ENCODE results near the gene NRXN3.

Gene NRXN3

GRCh38 chr14:78202976-78203375 lies 32.8 kb downstream of the NRXN3 start:
- Histone ChIP-seq H3K27me3 (ENCODE audit: control insufficient read depth in 1 of 2, insufficient read depth in 2 of 2, low read length in 2 of 2) (no peaks in the 10 kb centered on the region), H3K36me3 (ENCODE audit: insufficient read depth, low read length) (no peaks in the 10 kb centered on the region), H3K4me3 (ENCODE audit: low read depth in 1 of 2, low read length in 2 of 2) (no peak overlapping the region), H3K27ac (ENCODE audit: low read depth, low read length) (no peak overlapping the region), H3K4me1 (ENCODE audit: insufficient read depth, low read length) (no peaks in the 10 kb centered on the region), H3K9ac (ENCODE audit: low read length) (no peak overlapping the region), H3K9me3 (ENCODE audit: low read length) (no peaks in the 10 kb centered on the region)

GRCh38 chr14:78207414-78207813 lies 37.2 kb downstream of the NRXN3 start:
- Histone ChIP-seq H3K27ac (ENCODE audit: low read depth, low read length) (no peak overlapping the region), H3K9me3 (ENCODE audit: low read length) (peaks cover 8% of the 10 kb centered on the region), H3K9ac (ENCODE audit: low read length) (no peak overlapping the region), H3K27me3 (ENCODE audit: control insufficient read depth in 1 of 2, insufficient read depth in 2 of 2, low read length in 2 of 2) (no peaks in the 10 kb centered on the region), H3K4me3 (ENCODE audit: low read depth in 1 of 2, low read length in 2 of 2) (no peak overlapping the region), H3K36me3 (ENCODE audit: insufficient read depth, low read length) (no peaks in the 10 kb centered on the region), H3K4me1 (ENCODE audit: insufficient read depth, low read length) (no peaks in the 10 kb centered on the region)

- no peaks in the 10 kb centered on the region for H3K36me3 ChIP-seq (ENCODE audit: insufficient read depth, low read length)
- no peaks in the 10 kb centered on the region for H3K27me3 ChIP-seq (ENCODE audit: control insufficient read depth in 1 of 2, insufficient read depth in 2 of 2, low read length in 2 of 2)
- H3K4me1 ChIP-seq (ENCODE audit: insufficient read depth, low read length): no peaks in the 10 kb centered on the region
- H3K4me3 ChIP-seq (ENCODE audit: low read depth in 1 of 2, low read length in 2 of 2): no peak overlapping the region
- no peaks in the 10 kb centered on the region for H3K9me3 ChIP-seq (ENCODE audit: low read length)
- H3K27ac ChIP-seq (ENCODE audit: low read depth, low read length): no peak overlapping the region
- no peak overlapping the region for H3K9ac ChIP-seq (ENCODE audit: low read length)
Measured at GRCh38 chr14:78220273-78220672, 50.1 kb downstream of the NRXN3 start.

GRCh38 chr14:78222746-78223145 lies 52.6 kb downstream of the NRXN3 start:
- H3K4me1 ChIP-seq (ENCODE audit: insufficient read depth, low read length): no peaks in the 10 kb centered on the region
- no peak overlapping the region for H3K9ac ChIP-seq (ENCODE audit: low read length)
- H3K9me3 ChIP-seq (ENCODE audit: low read length): no peaks in the 10 kb centered on the region

GRCh38 chr14:78227248-78228077 lies 57.3 kb downstream of the NRXN3 start:
- no peak overlapping the region for H3K4me3 ChIP-seq (ENCODE audit: low read depth in 1 of 2, low read length in 2 of 2)
- no peak overlapping the region for H3K9ac ChIP-seq (ENCODE audit: low read length)
- no peaks in the 10 kb centered on the region for H3K9me3 ChIP-seq (ENCODE audit: low read length)
- H3K4me1 ChIP-seq (ENCODE audit: insufficient read depth, low read length): no peaks in the 10 kb centered on the region
- H3K27ac ChIP-seq (ENCODE audit: low read depth, low read length): no peak overlapping the region
- H3K36me3 ChIP-seq (ENCODE audit: insufficient read depth, low read length): no peaks in the 10 kb centered on the region
- H3K27me3 ChIP-seq (ENCODE audit: control insufficient read depth in 1 of 2, insufficient read depth in 2 of 2, low read length in 2 of 2): no peaks in the 10 kb centered on the region

More at GRCh38 chr14:78222746-78223145, 52.6 kb downstream of the NRXN3 start:
- Histone ChIP-seq H3K4me3 (ENCODE audit: low read depth in 1 of 2, low read length in 2 of 2) (no peak overlapping the region), H3K27ac (ENCODE audit: low read depth, low read length) (no peak overlapping the region), H3K36me3 (ENCODE audit: insufficient read depth, low read length) (no peaks in the 10 kb centered on the region), H3K27me3 (ENCODE audit: control insufficient read depth in 1 of 2, insufficient read depth in 2 of 2, low read length in 2 of 2) (no peaks in the 10 kb centered on the region)

- Histone ChIP-seq H3K4me3 (ENCODE audit: low read depth in 1 of 2, low read length in 2 of 2) (no peak overlapping the region), H3K27ac (ENCODE audit: low read depth, low read length) (no peak overlapping the region), H3K9ac (ENCODE audit: low read length) (no peak overlapping the region), H3K27me3 (ENCODE audit: control insufficient read depth in 1 of 2, insufficient read depth in 2 of 2, low read length in 2 of 2) (no peaks in the 10 kb centered on the region), H3K4me1 (ENCODE audit: insufficient read depth, low read length) (no peaks in the 10 kb centered on the region), H3K36me3 (ENCODE audit: insufficient read depth, low read length) (no peaks in the 10 kb centered on the region), H3K9me3 (ENCODE audit: low read length) (no peaks in the 10 kb centered on the region)
Measured at GRCh38 chr14:78228702-78229327, 58.6 kb downstream of the NRXN3 start.

- no peaks in the 10 kb centered on the region for H3K36me3 ChIP-seq (ENCODE audit: insufficient read depth, low read length)
- no peaks in the 10 kb centered on the region for H3K9me3 ChIP-seq (ENCODE audit: low read length)
Measured at GRCh38 chr14:78232231-78233000, 62.2 kb downstream of the NRXN3 start.

GRCh38 chr14:78238141-78238540 lies 68.0 kb downstream of the NRXN3 start:
- Histone ChIP-seq H3K27ac (ENCODE audit: low read depth, low read length) (no peak overlapping the region), H3K9ac (ENCODE audit: low read length) (no peak overlapping the region), H3K27me3 (ENCODE audit: control insufficient read depth in 1 of 2, insufficient read depth in 2 of 2, low read length in 2 of 2) (no peaks in the 10 kb centered on the region), H3K9me3 (ENCODE audit: low read length) (no peaks in the 10 kb centered on the region), H3K4me3 (ENCODE audit: low read depth in 1 of 2, low read length in 2 of 2) (no peak overlapping the region), H3K36me3 (ENCODE audit: insufficient read depth, low read length) (no peaks in the 10 kb centered on the region), H3K4me1 (ENCODE audit: insufficient read depth, low read length) (no peaks in the 10 kb centered on the region)

More at GRCh38 chr14:78232231-78233000, 62.2 kb downstream of the NRXN3 start:
- no peaks in the 10 kb centered on the region for H3K27me3 ChIP-seq (ENCODE audit: control insufficient read depth in 1 of 2, insufficient read depth in 2 of 2, low read length in 2 of 2)
- H3K4me3 ChIP-seq (ENCODE audit: low read depth in 1 of 2, low read length in 2 of 2): no peak overlapping the region
- no peak overlapping the region for H3K9ac ChIP-seq (ENCODE audit: low read length)
- no peaks in the 10 kb centered on the region for H3K4me1 ChIP-seq (ENCODE audit: insufficient read depth, low read length)
- H3K27ac ChIP-seq (ENCODE audit: low read depth, low read length): no peak overlapping the region

GRCh38 chr14:78240567-78240966 lies 70.4 kb downstream of the NRXN3 start:
- no peak overlapping the region for H3K4me3 ChIP-seq (ENCODE audit: low read depth in 1 of 2, low read length in 2 of 2)
- no peak overlapping the region for H3K27ac ChIP-seq (ENCODE audit: low read depth, low read length)
- H3K27me3 ChIP-seq (ENCODE audit: control insufficient read depth in 1 of 2, insufficient read depth in 2 of 2, low read length in 2 of 2): no peaks in the 10 kb centered on the region
- no peaks in the 10 kb centered on the region for H3K9me3 ChIP-seq (ENCODE audit: low read length)
- H3K36me3 ChIP-seq (ENCODE audit: insufficient read depth, low read length): no peaks in the 10 kb centered on the region
- H3K9ac ChIP-seq (ENCODE audit: low read length): no peak overlapping the region
- H3K4me1 ChIP-seq (ENCODE audit: insufficient read depth, low read length): no peaks in the 10 kb centered on the region

- Histone ChIP-seq H3K36me3 (ENCODE audit: insufficient read depth, low read length) (no peaks in the 10 kb centered on the region), H3K4me3 (ENCODE audit: low read depth in 1 of 2, low read length in 2 of 2) (no peak overlapping the region), H3K27ac (ENCODE audit: low read depth, low read length) (no peak overlapping the region), H3K27me3 (ENCODE audit: control insufficient read depth in 1 of 2, insufficient read depth in 2 of 2, low read length in 2 of 2) (no peaks in the 10 kb centered on the region), H3K4me1 (ENCODE audit: insufficient read depth, low read length) (no peaks in the 10 kb centered on the region), H3K9ac (ENCODE audit: low read length) (no peak overlapping the region), H3K9me3 (ENCODE audit: low read length) (no peaks in the 10 kb centered on the region)
Measured at GRCh38 chr14:78242086-78242485, 71.9 kb downstream of the NRXN3 start.

- no peaks in the 10 kb centered on the region for H3K9me3 ChIP-seq (ENCODE audit: low read length)
- H3K4me3 ChIP-seq (ENCODE audit: low read depth in 1 of 2, low read length in 2 of 2): no peak overlapping the region
- H3K27me3 ChIP-seq (ENCODE audit: control insufficient read depth in 1 of 2, insufficient read depth in 2 of 2, low read length in 2 of 2): no peaks in the 10 kb centered on the region
- no peaks in the 10 kb centered on the region for H3K36me3 ChIP-seq (ENCODE audit: insufficient read depth, low read length)
- H3K9ac ChIP-seq (ENCODE audit: low read length): no peak overlapping the region
- no peaks in the 10 kb centered on the region for H3K4me1 ChIP-seq (ENCODE audit: insufficient read depth, low read length)
- no peak overlapping the region for H3K27ac ChIP-seq (ENCODE audit: low read depth, low read length)
Measured at GRCh38 chr14:78243187-78243586, 73.0 kb downstream of the NRXN3 start.

Measured in muscle layer of colon (tissue), 2 donors.